PC-9 (cell line): Measurements from ENCODE around the gene EVC2.

ENCODE experiments used
- EZH2 ChIP-seq: fragments of 200-600 bp; sonication (generic); IDR thresholded peaks from 2 replicates; pipeline ENCODE4 v1.8.0; 2017; ENCODE audit warnings: antibody characterized with exemption, low read depth
- TF ChIP-seq, protein P1 (sequence below): fragments of 200-600 bp; sonication (generic); conservative IDR thresholded peaks from 2 replicates; pipeline ENCODE4 v1.6.1; 2017; ENCODE audit warnings: mixed run types, antibody characterized with exemption, mild to moderate bottlenecking, moderate library complexity

DNA sequence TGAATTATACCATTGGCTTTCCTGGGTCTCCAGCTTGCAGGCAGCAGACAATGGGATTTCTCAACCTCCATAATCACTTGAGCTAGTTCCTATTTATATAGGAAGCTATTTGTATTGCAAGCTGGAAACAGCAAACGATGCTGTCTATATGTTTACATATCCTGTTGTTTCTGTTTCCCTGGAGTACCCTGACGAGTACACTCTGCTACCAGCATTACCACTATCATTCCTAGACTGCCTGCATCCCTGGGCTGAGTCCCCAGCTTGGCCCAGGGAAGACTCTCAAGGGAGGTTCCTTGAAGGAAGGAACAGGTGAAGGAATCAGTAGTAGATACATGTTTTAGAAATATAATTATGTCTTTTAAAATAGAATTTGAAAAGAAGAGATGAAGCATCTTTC is 81.4 kb downstream of the EVC2 start:
- TF ChIP-seq, protein P1, sequence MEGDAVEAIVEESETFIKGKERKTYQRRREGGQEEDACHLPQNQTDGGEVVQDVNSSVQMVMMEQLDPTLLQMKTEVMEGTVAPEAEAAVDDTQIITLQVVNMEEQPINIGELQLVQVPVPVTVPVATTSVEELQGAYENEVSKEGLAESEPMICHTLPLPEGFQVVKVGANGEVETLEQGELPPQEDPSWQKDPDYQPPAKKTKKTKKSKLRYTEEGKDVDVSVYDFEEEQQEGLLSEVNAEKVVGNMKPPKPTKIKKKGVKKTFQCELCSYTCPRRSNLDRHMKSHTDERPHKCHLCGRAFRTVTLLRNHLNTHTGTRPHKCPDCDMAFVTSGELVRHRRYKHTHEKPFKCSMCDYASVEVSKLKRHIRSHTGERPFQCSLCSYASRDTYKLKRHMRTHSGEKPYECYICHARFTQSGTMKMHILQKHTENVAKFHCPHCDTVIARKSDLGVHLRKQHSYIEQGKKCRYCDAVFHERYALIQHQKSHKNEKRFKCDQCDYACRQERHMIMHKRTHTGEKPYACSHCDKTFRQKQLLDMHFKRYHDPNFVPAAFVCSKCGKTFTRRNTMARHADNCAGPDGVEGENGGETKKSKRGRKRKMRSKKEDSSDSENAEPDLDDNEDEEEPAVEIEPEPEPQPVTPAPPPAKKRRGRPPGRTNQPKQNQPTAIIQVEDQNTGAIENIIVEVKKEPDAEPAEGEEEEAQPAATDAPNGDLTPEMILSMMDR, result no peak
- TF ChIP-seq EZH2, result no peak
